ENCODE measurements around the gene MAP4K4. TPM values are rescaled to one million over a fixed set of nuclear protein-coding genes. Genes with fewer than 3 reads are reported as not detected.

Gene MAP4K4
- total and polyA plus RNA-seq, 2 of the 13 experiments (the other 11 are each of a cell fraction or from before 2014, with no cell fraction given), result 105 to 264 TPM

DNA sequence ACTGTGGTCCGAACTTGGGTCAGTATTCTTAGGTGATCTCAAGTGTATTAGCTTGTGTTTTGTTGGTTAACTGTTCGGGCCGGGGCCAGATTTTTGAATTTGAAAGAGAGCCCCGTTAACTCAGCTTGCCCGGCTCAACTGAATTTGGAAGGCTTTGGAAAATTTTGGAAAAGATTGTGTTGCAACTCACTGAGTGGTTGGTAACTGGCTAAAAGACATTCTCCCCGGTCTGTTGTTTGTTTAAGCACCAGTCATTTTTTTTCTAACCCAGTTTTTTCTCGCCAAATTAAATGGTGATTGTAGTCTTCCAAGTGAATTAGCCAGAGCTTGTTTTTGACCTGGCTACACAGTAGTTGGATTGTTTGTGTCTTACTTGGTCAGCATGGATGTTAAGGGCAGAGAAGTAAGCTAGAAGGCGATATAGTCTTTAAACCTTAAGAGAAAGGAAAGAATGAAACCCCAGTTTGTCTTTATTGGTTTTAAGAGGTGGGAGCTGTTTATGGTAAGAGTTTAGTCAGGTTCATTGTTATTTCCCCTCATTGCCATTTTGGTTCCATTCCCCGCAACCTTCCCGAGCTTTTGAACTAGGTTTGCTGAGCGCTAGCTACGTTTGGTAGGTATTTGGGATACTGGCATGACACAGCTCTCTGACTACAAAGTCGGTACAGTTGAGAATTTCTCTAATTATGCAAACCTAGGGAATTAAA, 2.4 kb downstream of the MAP4K4 start (continued):
- TF ChIP-seq TFE3 (CRISPR knock-in tag; IDR thresholded peaks at IDR 0.05) (no peak), GATA4 (IDR thresholded peaks at IDR 0.05; ENCODE audit: borderline replicate concordance, low read depth) (no peak), ZNF792 (CRISPR knock-in tag; IDR thresholded peaks at IDR 0.05) (0 out of 2 replicates have a peak, but pooled peaks have one; percentile 8), ZBTB34 (CRISPR knock-in tag; IDR thresholded peaks at IDR 0.05) (0 out of 2 replicates have a peak, but pooled peaks have one; percentile 60), HMGXB4 (CRISPR knock-in tag; IDR thresholded peaks at IDR 0.05; ENCODE audit: borderline replicate concordance in 1 of 2, low read depth in 1 of 2) (peak in 1 of 2 experiments; percentile 29; a peak in 1 of 4 replicates), ZNF382 (CRISPR knock-in tag; IDR thresholded peaks at IDR 0.05; ENCODE audit: borderline replicate concordance) (no peak), POLR2AphosphoS5 (IDR thresholded peaks at IDR 0.05; ENCODE audit: low read depth, low read length) (peak; percentile 33; the same call in 1 of the 2 replicates), RELA (CRISPR knock-in tag; IDR thresholded peaks at IDR 0.05) (no peak), PTBP1 (IDR thresholded peaks at IDR 0.05; ENCODE audit: low read depth, low read length, poor library complexity, severe bottlenecking) (no peak), KDM1A (CRISPR knock-in tag; IDR thresholded peaks at IDR 0.05) (no peak), KMT2B (CRISPR knock-in tag; IDR thresholded peaks at IDR 0.05) (0 out of 2 replicates have a peak, but pooled peaks have one; percentile 19)
- TF ChIP-seq, protein P1, sequence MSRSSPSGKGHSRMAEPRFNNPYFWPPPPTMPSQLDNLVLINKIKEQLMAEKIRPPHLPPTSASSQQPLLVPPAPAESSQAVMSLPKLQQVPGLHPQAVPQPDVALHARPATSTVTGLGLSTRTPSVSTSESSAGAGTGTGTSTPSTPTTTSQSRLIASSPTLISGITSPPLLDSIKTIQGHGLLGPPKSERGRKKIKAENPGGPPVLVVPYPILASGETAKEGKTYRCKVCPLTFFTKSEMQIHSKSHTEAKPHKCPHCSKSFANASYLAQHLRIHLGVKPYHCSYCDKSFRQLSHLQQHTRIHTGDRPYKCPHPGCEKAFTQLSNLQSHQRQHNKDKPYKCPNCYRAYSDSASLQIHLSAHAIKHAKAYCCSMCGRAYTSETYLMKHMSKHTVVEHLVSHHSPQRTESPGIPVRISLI (CRISPR knock-in tag; IDR thresholded peaks at IDR 0.05; ENCODE audit: borderline replicate concordance), result peak; percentile 35; the same call in 1 of the 2 replicates
